ENCODE results near the gene NDUFA1. TPM values are rescaled to one million over a fixed set of nuclear protein-coding genes. Genes with fewer than 3 reads are reported as not detected.

NDUFA1 gene
- total RNA-seq: 44.7 and 58.9 TPM in 2 replicates

DNA sequence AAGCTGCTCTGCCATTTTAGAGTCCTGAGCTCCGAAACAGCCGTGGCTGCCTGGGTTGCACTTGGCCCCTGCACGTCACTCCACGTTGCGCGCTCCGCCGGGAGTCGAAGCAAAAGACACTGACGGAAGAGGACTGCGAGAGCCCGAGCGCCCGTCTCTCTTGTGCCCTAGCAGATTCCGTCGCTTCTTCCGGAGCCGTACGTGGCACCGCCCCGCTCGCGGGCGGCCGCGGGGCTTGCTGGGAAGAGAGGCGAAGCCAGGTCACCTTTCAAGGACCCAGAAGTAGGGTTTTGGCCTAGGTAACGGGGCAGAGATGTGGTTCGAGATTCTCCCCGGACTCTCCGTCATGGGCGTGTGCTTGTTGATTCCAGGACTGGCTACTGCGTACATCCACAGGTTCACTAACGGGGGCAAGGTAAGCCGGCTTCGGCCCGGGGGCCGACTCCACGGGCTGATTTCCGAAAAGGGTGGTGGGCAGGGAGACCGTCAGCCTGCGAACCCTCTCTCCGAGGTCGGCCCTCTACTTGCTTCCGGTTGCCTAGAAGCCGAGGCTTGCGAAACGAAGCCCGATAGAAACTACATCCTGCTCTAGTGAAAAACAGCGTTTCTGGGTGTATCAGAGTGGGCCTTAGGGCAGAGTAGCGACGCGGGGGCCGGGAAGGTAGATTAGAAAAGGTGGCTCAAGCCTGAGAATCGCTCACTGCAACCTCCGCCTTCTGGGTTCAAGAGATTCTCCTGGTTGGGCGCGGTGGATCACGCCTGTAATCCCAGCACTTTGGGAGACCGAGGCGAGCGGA lies at the start of gene NDUFA1, which contains the start of gene RNF113A:
Gene NDUFA1 (plus strand): TSS at position 234 of the 797 bp plus-strand sequence. CDS start 80 bp downstream, at position 314.
Gene RNF113A (minus strand): TSS at position 135 of the 797 bp plus-strand sequence. CDS start 120 bp downstream, at position 15.

DNA sequence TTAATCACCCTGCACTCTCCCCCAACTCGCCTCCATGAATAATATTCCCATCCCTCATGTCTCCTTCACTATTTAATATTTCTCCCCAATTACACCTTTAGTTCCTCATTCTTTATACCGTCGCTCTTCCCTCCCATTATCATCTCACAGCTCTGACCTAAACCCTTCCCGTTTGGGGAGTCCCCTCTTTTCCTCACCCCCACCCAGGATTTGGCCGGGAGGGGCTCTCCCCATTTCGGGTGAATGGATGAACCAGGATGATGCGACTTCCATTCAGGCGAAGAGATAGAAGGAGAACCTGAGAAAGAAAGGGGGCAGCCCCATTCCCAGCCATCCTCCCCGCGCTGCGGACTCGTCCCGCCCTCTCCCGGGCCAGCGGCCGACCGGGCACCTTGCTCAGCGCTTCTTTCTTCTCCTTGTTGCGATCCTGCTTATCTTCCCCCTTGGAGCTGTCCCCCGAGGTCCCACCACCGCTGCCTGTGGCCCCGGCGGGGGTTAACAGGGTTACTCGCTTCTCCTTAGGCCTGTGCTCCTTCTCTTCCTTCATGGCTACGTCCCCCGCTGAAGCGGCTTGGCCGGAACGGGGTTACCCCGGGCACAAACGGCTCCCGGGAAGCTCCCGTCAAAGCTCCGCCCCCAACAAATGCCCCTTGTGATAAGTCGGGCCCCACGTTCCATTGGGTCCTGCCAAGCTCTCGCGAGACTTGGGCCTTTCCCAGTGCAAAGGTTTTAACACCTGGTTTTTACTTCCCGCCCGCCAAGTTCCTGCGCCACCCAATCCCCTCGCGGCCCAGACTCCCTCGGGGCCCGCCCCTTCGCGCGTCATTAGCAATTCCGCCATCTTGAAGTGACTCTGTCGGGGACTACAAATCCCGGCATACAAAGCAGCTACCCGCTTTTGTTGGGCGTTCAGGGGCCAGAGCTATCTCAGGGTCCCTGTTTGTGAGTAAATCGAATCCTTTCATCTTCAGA lies 19.0 kb upstream of the NDUFA1 start, which contains the start of gene UPF3B:
Gene UPF3B (minus strand): TSS at position 582 of the 972 bp plus-strand sequence. CDS start 35 bp downstream, at position 547.

DNA sequence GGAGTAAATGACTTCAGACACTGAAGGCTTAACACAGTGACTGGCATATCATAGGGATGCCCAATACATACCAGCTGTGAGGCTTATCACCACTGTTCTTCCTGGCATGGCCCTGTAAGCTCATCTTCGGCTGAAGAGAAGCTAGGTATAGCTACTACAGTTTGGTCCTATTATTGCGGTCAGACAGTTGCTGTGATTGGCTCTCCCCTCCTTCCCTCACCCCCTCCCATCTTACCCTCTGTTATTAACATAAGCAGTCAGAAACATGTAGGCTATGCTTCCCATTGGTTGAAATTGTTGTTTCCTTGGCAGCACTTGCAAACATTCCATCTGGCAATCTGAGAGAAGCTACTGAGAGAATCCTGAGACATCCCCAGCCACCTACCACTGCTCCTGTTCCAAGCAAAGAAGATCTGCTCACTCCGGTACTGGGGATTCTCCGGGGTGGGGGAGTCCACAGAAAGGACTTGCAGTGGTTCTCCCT lies 24.3 kb downstream of the NDUFA1 start, which contains the start of gene AKAP14:
Gene AKAP14 (plus strand): TSS at position 51 of the 484 bp plus-strand sequence. CDS start 7,331 bp downstream, outside the sequence.

Other genes with a start within 250 kb of the NDUFA1 start
- 24.0 and 38.0 TPM in 2 replicates for gene SEPTIN6, start 178.7 kb upstream of the NDUFA1 start, total RNA-seq
- not detected in 2 replicates for gene SOWAHD, start 113.2 kb upstream of the NDUFA1 start, total RNA-seq
- gene RPL39, start 80.2 kb upstream of the NDUFA1 start, total RNA-seq: 6,263 and 8,116 TPM in 2 replicates
- gene UPF3B, start 18.9 kb upstream of the NDUFA1 start, total RNA-seq: 1.0 and 3.0 TPM in 2 replicates
- 14.6 and 20.4 TPM in 2 replicates for gene RNF113A, start 99 bp upstream of the NDUFA1 start, total RNA-seq
- gene AKAP14, start 24.1 kb downstream of the NDUFA1 start, total RNA-seq: not detected in 2 replicates
- gene NKAP, start 71.9 kb downstream of the NDUFA1 start, total RNA-seq: 3.4 and 6.1 TPM in 2 replicates
- gene RHOXF2B, start 205.9 kb downstream of the NDUFA1 start, total RNA-seq: not detected in 2 replicates
- gene RHOXF1, start 244.1 kb downstream of the NDUFA1 start, total RNA-seq: not detected in 2 replicates

All from epithelial cell of alveolus of lung (primary cell).